Endothelial cell (in vitro differentiated cells): Measurements from ENCODE around the gene HOGA1. TPM values are rescaled to one million over a fixed set of nuclear protein-coding genes. Genes with fewer than 3 reads are reported as not detected.
"Not testable (repeated sequence)": the region's sequence is repeated elsewhere in the genome, so short reads cannot be mapped to it uniquely, and the experiment has no call there.

ENCODE experiments used
- DNase-seq: peaks from one replicate; pipeline ENCODE4 v3.0.0; 2021; ENCODE audit warnings: low spot score
- H3K27ac Mint-ChIP-seq: one replicate; pipeline ENCODE4 v1.8.0; 2021; ENCODE audit warnings: mixed read lengths, inconsistent platforms; ENCODE audit not compliant: unreplicated experiment
- H3K27me3 Mint-ChIP-seq: one replicate; pipeline ENCODE4 v1.8.0; 2021; ENCODE audit warnings: mild to moderate bottlenecking, moderate library complexity, mixed read lengths, inconsistent platforms; ENCODE audit not compliant: unreplicated experiment
- H3K36me3 Mint-ChIP-seq: one replicate; pipeline ENCODE4 v1.8.0; 2021; ENCODE audit warnings: mild to moderate bottlenecking, low read depth, mixed read lengths, inconsistent platforms; ENCODE audit not compliant: unreplicated experiment
- H3K4me1 Mint-ChIP-seq: one replicate; pipeline ENCODE4 v1.8.0; 2021; ENCODE audit warnings: mild to moderate bottlenecking, mixed read lengths, inconsistent platforms; ENCODE audit not compliant: unreplicated experiment
- H3K4me3 Mint-ChIP-seq: one replicate; pipeline ENCODE4 v1.8.0; 2021; ENCODE audit warnings: mild to moderate bottlenecking, mixed read lengths, inconsistent platforms; ENCODE audit not compliant: unreplicated experiment
- H3K9me3 Mint-ChIP-seq: one replicate; pipeline ENCODE4 v1.8.0; 2021; ENCODE audit warnings: mixed read lengths, inconsistent platforms; ENCODE audit not compliant: unreplicated experiment
- total RNA-seq: library from RNA; stranded (reverse); fragmentation: NEBNext Ultra II Directional; extraction: Animal tissue kit (Norgen Biotek cat#: 25700); gene quantifications from one replicate; pipeline ENCODE4 v1.2.1, GENCODE V29; 2021; ENCODE audit not compliant: unreplicated experiment
- TF ChIP-seq, protein P1 (sequence below): fragments of 200-600 bp; sonication (generic); IDR thresholded peaks from one replicate; pipeline ENCODE4 v1.5.0; 2021; ENCODE audit warnings: antibody characterized with exemption; ENCODE audit not compliant: unreplicated experiment

The HOGA1 gene
- total RNA-seq, 1 donor from 2014 or later = 0.85 TPM

DNA sequence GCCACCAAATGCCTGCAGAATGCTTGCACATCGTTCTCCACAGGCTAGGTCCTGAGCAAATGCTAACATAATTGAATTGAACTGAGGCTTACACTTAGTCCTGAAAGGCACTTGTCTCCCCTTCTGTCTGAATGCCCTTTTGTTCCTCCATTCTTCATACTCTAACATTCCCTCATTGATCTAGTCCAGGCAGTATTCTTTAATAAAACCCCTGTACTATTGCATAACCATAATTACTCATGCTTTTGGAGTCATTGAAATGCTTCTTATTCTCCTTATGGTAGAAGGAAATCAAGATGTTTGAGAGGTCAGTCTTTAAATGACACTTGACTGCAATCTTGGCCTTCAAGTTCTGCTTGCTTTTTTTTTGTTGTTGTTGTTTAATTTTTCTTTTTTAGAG lies 63.4 kb downstream of the HOGA1 start:
- H3K4me3 Mint-ChIP-seq = no peak overlapping the region
- peaks cover 32% of the 10 kb centered on the region for H3K36me3 Mint-ChIP-seq
- H3K27ac Mint-ChIP-seq = no peak overlapping the region
- no peak for DNase-seq
- H3K9me3 Mint-ChIP-seq = no peaks in the 10 kb centered on the region
- peaks cover 2% of the 10 kb centered on the region for H3K27me3 Mint-ChIP-seq
- TF ChIP-seq, protein P1, sequence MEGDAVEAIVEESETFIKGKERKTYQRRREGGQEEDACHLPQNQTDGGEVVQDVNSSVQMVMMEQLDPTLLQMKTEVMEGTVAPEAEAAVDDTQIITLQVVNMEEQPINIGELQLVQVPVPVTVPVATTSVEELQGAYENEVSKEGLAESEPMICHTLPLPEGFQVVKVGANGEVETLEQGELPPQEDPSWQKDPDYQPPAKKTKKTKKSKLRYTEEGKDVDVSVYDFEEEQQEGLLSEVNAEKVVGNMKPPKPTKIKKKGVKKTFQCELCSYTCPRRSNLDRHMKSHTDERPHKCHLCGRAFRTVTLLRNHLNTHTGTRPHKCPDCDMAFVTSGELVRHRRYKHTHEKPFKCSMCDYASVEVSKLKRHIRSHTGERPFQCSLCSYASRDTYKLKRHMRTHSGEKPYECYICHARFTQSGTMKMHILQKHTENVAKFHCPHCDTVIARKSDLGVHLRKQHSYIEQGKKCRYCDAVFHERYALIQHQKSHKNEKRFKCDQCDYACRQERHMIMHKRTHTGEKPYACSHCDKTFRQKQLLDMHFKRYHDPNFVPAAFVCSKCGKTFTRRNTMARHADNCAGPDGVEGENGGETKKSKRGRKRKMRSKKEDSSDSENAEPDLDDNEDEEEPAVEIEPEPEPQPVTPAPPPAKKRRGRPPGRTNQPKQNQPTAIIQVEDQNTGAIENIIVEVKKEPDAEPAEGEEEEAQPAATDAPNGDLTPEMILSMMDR = no peak
- H3K4me1 Mint-ChIP-seq = peaks cover 17% of the 10 kb centered on the region

DNA sequence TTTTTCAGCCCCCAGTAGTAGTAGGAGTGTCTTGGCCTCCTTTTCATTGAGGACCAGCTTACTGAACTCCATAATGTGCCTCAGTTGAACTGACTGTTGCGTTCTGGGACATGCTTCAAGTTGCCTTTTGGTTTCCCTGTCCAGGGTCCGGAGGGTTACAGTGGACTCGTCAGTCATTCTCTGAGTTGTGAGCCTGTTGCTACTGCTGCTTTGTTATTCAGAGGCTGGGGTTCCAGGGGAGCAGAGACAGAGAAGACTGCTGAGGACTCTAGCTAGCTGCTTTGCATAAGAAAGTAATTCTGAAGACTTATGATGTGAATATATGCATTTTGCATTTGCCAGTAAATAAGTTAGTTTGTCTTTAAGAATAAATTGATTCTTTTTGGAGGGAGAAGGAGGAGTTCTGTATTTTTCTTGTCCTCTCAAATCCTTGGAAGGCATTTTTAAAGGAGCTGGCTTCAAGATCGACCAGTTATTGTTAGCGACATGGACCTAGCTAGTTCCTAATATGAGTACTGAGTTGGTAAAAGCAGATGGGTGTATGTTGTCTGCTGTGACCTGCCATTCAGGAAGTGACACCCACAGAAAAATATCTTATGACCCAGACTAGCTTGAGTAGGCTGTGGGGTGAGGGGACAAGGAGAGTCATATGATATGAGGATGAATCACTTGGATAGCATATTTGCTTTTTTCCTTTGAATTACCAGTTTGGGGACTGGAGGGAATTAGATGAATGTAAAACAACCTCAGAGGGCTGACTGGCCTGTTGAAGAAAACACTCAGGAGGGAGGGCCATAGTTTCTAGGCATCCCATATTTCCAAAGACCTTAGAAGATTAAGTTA lies 64.6 kb downstream of the HOGA1 start:
- DNase-seq = no peak
- no peak overlapping the region for H3K4me3 Mint-ChIP-seq

DNA sequence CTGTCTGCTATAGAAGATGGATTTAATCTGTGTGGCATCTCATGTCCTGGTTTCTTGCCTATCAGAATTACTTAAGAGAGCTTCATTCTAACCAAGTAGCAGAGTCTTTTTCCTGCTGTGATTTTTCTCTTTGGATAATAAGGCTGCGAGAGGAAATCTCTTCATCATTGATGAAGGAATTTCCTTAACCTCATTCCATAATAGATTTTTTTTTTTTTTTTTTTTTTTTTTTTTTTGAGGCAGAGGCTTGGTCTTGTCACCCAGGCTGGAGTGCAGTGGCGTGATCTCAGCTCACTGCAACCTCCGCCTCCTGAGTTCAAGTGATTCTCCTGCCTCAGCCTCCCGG lies 65.2 kb downstream of the HOGA1 start:
- not testable (repeated sequence) for H3K9me3 Mint-ChIP-seq, H3K4me3 Mint-ChIP-seq, H3K27ac Mint-ChIP-seq, H3K27me3 Mint-ChIP-seq, DNase-seq, H3K4me1 Mint-ChIP-seq
- peaks cover 40% of the 10 kb centered on the region for H3K36me3 Mint-ChIP-seq

More for the DNA sequence above, 64.6 kb downstream of the HOGA1 start:
- Mint-ChIP-seq H3K4me1 (peaks cover 9% of the 10 kb centered on the region), H3K27ac (peak overlapping the region; percentile 14), H3K36me3 (peaks cover 37% of the 10 kb centered on the region), H3K9me3 (no peaks in the 10 kb centered on the region), H3K27me3 (peaks cover 2% of the 10 kb centered on the region)
- TF ChIP-seq, protein P1 = no peak

DNA sequence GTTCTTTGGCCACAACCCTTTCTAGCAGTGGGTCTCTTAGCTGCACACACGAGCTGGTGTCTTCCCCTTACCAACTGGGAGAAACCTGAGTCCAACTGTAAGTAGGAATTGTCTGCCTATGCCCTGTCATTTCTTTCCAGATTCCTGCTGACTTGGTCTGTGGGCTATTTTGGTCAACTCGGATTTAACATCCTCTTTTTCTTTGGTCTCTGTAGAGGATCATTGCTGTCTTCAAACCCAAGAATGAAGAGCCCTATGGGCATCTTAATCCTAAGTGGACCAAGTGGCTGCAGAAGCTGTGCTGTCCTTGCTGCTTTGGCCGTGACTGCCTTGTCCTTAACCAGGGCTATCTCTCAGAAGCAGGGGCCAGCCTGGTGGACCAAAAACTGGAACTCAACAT lies 66.5 kb downstream of the HOGA1 start:
- no peaks in the 10 kb centered on the region for H3K9me3 Mint-ChIP-seq
- TF ChIP-seq, protein P1 = no peak
- peaks cover 32% of the 10 kb centered on the region for H3K36me3 Mint-ChIP-seq
- H3K27ac Mint-ChIP-seq = no peak overlapping the region
- DNase-seq = no peak
- peaks cover 2% of the 10 kb centered on the region for H3K27me3 Mint-ChIP-seq
- peaks cover 9% of the 10 kb centered on the region for H3K4me1 Mint-ChIP-seq
- no peak overlapping the region for H3K4me3 Mint-ChIP-seq

DNA sequence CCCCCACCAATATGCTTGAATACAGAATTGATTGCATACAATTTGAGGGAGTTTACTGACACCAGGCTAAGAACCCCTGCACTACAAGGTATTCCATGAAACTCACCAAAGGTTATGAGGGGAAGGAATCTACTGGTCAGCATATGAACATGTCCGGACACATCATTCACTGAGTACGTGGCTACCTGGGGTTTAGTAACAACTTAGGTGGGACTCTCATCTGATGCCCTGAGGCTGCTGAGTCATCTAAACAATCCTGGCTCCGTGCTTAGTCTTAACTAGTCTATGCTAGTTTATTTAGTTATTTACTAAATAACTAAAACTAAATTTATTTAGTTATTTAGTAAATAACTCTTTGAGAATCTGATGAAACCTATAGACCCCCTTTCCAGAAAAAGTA lies 67.6 kb downstream of the HOGA1 start:
- Mint-ChIP-seq H3K4me3 (no peak overlapping the region), H3K27ac (no peak overlapping the region), H3K9me3 (no peaks in the 10 kb centered on the region), H3K4me1 (peaks cover 9% of the 10 kb centered on the region), H3K36me3 (peaks cover 38% of the 10 kb centered on the region), H3K27me3 (peaks cover 2% of the 10 kb centered on the region)
- TF ChIP-seq, protein P1 = no peak
- DNase-seq = no peak
